ENCODE results near the gene ATP1A3.

DNA sequence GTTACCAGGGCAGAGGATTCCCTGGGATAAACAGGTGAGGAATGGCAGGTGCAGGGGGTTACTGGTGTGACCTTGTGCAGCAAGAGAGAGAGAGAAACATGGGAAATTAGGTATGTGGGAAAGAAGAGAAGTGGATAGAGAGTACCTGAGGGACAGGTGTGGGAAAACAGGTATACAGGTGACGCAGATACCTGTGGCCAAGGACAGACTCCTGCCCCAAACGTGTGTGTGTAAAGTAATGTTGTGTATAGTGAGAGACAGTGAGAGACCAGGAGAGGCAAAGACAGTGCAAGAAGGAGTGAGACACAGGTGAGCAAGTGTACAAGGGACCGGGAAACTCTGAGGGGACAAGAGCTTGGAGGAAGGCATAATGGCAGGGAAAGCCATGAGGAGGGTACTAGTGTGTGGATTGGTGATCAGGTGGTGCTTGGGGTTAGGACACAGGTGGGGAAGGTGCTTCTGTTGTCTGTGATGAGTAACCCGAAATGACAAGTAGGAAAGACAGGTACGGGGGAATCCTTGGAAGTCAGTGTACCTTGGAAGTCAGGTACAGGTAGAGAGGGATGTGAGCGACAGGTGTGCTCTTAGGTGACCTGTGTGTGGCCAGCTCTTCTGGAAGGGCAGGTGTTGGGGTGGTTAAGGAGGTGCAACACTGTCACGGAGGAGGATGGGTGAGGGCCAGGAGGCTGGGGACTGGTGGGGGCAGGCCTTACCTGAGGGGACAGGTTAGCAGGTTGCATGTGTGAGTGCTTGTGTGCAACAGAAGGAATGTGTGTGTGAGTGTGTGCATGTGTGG lies 68.6 kb downstream of the ATP1A3 start:
- TF ChIP-seq, protein P1, sequence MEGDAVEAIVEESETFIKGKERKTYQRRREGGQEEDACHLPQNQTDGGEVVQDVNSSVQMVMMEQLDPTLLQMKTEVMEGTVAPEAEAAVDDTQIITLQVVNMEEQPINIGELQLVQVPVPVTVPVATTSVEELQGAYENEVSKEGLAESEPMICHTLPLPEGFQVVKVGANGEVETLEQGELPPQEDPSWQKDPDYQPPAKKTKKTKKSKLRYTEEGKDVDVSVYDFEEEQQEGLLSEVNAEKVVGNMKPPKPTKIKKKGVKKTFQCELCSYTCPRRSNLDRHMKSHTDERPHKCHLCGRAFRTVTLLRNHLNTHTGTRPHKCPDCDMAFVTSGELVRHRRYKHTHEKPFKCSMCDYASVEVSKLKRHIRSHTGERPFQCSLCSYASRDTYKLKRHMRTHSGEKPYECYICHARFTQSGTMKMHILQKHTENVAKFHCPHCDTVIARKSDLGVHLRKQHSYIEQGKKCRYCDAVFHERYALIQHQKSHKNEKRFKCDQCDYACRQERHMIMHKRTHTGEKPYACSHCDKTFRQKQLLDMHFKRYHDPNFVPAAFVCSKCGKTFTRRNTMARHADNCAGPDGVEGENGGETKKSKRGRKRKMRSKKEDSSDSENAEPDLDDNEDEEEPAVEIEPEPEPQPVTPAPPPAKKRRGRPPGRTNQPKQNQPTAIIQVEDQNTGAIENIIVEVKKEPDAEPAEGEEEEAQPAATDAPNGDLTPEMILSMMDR (IDR thresholded peaks at IDR 0.05), result no peak
- TF ChIP-seq ZFX (IDR thresholded peaks at IDR 0.05; ENCODE audit: borderline replicate concordance), result no peak
